ENCODE data around the gene RALGPS1. TPM values are rescaled to one million over a fixed set of nuclear protein-coding genes. Genes with fewer than 3 reads are reported as not detected.

The RALGPS1 gene
- total and polyA plus RNA-seq, 2 donors (not counting 1 experiment from before 2014, with no cell fraction given): 19.7 to 39.9 TPM

DNA sequence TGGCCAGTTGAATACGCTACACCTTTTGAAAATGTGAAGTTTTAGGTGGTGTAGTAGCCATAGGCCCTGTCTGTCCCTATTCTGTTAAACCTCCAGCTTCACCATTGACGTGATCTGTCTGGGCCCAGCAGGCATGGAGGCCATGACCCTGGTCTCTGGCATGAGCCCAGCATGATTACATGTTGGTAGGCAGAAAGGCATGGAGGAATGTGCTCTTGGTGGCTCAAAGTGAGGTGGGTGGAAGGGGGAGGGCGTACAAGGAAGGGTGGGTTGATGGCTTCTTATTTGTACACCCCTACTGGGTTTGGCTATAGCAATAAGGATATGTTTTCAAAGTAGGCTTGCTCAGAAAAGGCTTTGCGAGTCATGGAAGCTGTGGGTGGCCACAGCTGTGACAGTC lies 23.7 kb downstream of the RALGPS1 start:
- Histone ChIP-seq H3K79me2 (ENCODE audit: control insufficient read depth, insufficient read depth, low read length) (peaks cover 6% of the 10 kb centered on the region), H3K27ac (ENCODE audit: low read length in 2 of 2) (no peak overlapping the region), H3K9ac (ENCODE audit: low read length) (no peak overlapping the region), H3K9me3 (ENCODE audit: control extremely low read depth in 1 of 3, control insufficient read depth in 2 of 3, insufficient read depth in 1 of 3, low read length in 2 of 3) (no peaks in the 10 kb centered on the region), H3K4me1 (ENCODE audit: control insufficient read depth in 2 of 2, insufficient read depth in 2 of 2, low read length in 2 of 2) (no peaks in the 10 kb centered on the region), H4K20me1 (ENCODE audit: control insufficient read depth, insufficient read depth, low read length, poor library complexity, severe bottlenecking) (peaks cover 13% of the 10 kb centered on the region), H3K36me3 (replicated peaks in 1 of 2; ENCODE audit: control extremely low read depth in 1 of 2, control insufficient read depth in 1 of 2, extremely low read depth in 1 of 2, insufficient read depth in 2 of 2, low read length in 1 of 2) (no peaks in the 10 kb centered on the region), H3K4me3 (ENCODE audit: control extremely low read depth in 1 of 5, extremely low read depth in 1 of 5, insufficient read depth in 1 of 5, low read depth in 2 of 5, low read length in 4 of 5) (no peak overlapping the region), H3K4me2 (replicated peaks; ENCODE audit: low read depth, low read length, poor library complexity, severe bottlenecking) (no peak overlapping the region), H2AFZ (ENCODE audit: insufficient read depth, low read depth, low read length, poor library complexity, severe bottlenecking) (no peak overlapping the region), H3K27me3 (replicated peaks in 1 of 4; ENCODE audit: control extremely low read depth in 1 of 4, control insufficient read depth in 3 of 4, insufficient read depth in 4 of 4, low read length in 3 of 4) (no peaks in the 10 kb centered on the region)
- Mint-ChIP-seq H3K27ac (no peak overlapping the region), H3K9me3 (ENCODE audit: insufficient read depth) (no peaks in the 10 kb centered on the region), H3K27me3 (no peaks in the 10 kb centered on the region), H3K4me3 (no peak overlapping the region), H3K4me1 (peaks cover 5% of the 10 kb centered on the region)
- 93% methylated on average over 3 of the region's 4 CpGs for WGBS (ENCODE audit: insufficient coverage)
- CTCF ChIA-PET: interaction anchor here (1.4 to 8.2 kb wide), 3 partner anchors 9 to 276 kb away, joined by 4 to 217 read pairs (median 7); no protein-coding TSS in a partner anchor
- ATAC-seq (ENCODE audit: low read depth) (no peak), DNase-seq (no peak)
- POLR2A ChIA-PET: no interaction called here
- intact Hi-C loops (cut with micrococcal nuclease): no loop called here
- TF ChIP-seq CTCF (IDR thresholded peaks at IDR 0.05) (no peak), EZH2 (IDR thresholded peaks at IDR 0.05; ENCODE audit: borderline replicate concordance, insufficient read depth, low read depth, low read length, poor library complexity, severe bottlenecking) (no peak)

DNA sequence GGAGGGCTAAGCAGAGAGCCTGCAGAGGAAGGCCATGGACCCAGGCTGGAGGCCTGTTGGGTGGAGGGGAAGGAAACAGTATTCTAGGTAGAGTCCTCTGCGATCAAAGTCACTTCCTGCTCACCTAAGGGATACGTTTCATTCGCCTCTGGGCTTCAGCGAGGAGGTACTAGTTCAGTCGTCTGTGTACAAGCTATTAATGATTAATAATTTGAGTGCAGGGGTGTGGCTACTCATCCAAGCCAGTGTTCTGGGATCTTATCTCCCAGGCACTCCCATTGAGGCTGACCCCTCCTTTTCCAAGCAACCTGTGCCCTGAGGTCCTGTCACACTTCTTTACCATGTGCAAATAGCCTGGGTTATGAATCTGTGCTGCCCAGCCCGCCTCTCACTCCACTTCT lies 25.2 kb downstream of the RALGPS1 start:
- 70% methylated on average over 3 of the region's 6 CpGs for WGBS (ENCODE audit: insufficient coverage)
- DNase-seq (no peak), ATAC-seq (ENCODE audit: low read depth) (no peak)
- Histone ChIP-seq H3K27me3 (replicated peaks in 1 of 4; ENCODE audit: control extremely low read depth in 1 of 4, control insufficient read depth in 3 of 4, insufficient read depth in 4 of 4, low read length in 3 of 4) (no peaks in the 10 kb centered on the region), H3K79me2 (ENCODE audit: control insufficient read depth, insufficient read depth, low read length) (peaks cover 15% of the 10 kb centered on the region), H3K4me1 (ENCODE audit: control insufficient read depth in 2 of 2, insufficient read depth in 2 of 2, low read length in 2 of 2) (no peaks in the 10 kb centered on the region), H3K36me3 (replicated peaks in 1 of 2; ENCODE audit: control extremely low read depth in 1 of 2, control insufficient read depth in 1 of 2, extremely low read depth in 1 of 2, insufficient read depth in 2 of 2, low read length in 1 of 2) (no peaks in the 10 kb centered on the region), H4K20me1 (ENCODE audit: control insufficient read depth, insufficient read depth, low read length, poor library complexity, severe bottlenecking) (peaks cover 16% of the 10 kb centered on the region), H3K4me3 (ENCODE audit: control extremely low read depth in 1 of 5, extremely low read depth in 1 of 5, insufficient read depth in 1 of 5, low read depth in 2 of 5, low read length in 4 of 5) (no peak overlapping the region), H3K27ac (ENCODE audit: low read length in 2 of 2) (no peak overlapping the region), H2AFZ (ENCODE audit: insufficient read depth, low read depth, low read length, poor library complexity, severe bottlenecking) (no peak overlapping the region), H3K9ac (ENCODE audit: low read length) (no peak overlapping the region), H3K9me3 (ENCODE audit: control extremely low read depth in 1 of 3, control insufficient read depth in 2 of 3, insufficient read depth in 1 of 3, low read length in 2 of 3) (no peaks in the 10 kb centered on the region), H3K4me2 (replicated peaks; ENCODE audit: low read depth, low read length, poor library complexity, severe bottlenecking) (no peak overlapping the region)
- POLR2A ChIA-PET: no interaction called here
- no peaks in the 10 kb centered on the region for H3K9me3 Mint-ChIP-seq (ENCODE audit: insufficient read depth)
- CTCF ChIA-PET: interaction anchor here (0.6 to 8.2 kb wide), 10 partner anchors 14 to 983 kb away, joined by 3 to 217 read pairs (median 5); partner anchors contain the start of gene TOR2A
- H3K4me1 Mint-ChIP-seq: peaks cover 5% of the 10 kb centered on the region
- H3K27ac Mint-ChIP-seq: no peak overlapping the region
- no peaks in the 10 kb centered on the region for H3K27me3 Mint-ChIP-seq
- TF ChIP-seq CTCF (IDR thresholded peaks at IDR 0.05) (no peak), EZH2 (IDR thresholded peaks at IDR 0.05; ENCODE audit: borderline replicate concordance, insufficient read depth, low read depth, low read length, poor library complexity, severe bottlenecking) (no peak)
- no peak overlapping the region for H3K4me3 Mint-ChIP-seq
- intact Hi-C loops (cut with micrococcal nuclease): loop anchor here (2.0 kb wide), 2 partner anchors 457 to 515 kb away; partner anchors contain the start of gene SLC2A8

Data from B cell (primary cell).